Activated T-cell treated with anti-CD3 and anti-CD28 coated beads, Interleukin-2, amount 50 U/mL, for 4 hours (primary cell): ENCODE results near the gene MYOM1. TPM values are rescaled to one million over a fixed set of nuclear protein-coding genes. Genes with fewer than 3 reads are reported as not detected.
"Not testable (repeated sequence)": the region's sequence is repeated elsewhere in the genome, so short reads cannot be mapped to it uniquely, and the experiment has no call there.

Source experiments
- ATAC-seq, 2 donors: fragments of 200-7000 bp; cut with Tn5 transposase; one replicate each; pipeline ENCODE4 v1.10.0; 2021
- DNase-seq: peaks from one replicate; pipeline ENCODE4 v3.0.0-alpha.2; 2020
- H3K27me3 Mint-ChIP-seq: one replicate; pipeline ENCODE4 v1.8.0; 2021; ENCODE audit warnings: low read depth, mixed read lengths
- H3K36me3 Mint-ChIP-seq: one replicate; pipeline ENCODE4 v1.8.0; 2022; ENCODE audit warnings: mixed read lengths; ENCODE audit not compliant: insufficient read depth
- H3K4me1 Mint-ChIP-seq: one replicate; pipeline ENCODE4 v1.8.0; 2021; ENCODE audit warnings: low read depth, mixed read lengths
- H3K4me3 Mint-ChIP-seq: one replicate; pipeline ENCODE4 v1.8.0; 2021; ENCODE audit warnings: mild to moderate bottlenecking, moderate library complexity, mixed read lengths
- H3K9me3 Mint-ChIP-seq: one replicate; pipeline ENCODE4 v1.8.0; 2021; ENCODE audit warnings: mixed read lengths
- total RNA-seq, 3 donors: library from RNA; stranded (reverse); gene quantifications; one replicate each; pipeline ENCODE4 v1.2.1, GENCODE V29; 2021

MYOM1 gene
- total RNA-seq, 3 donors from 2014 or later = 0.16 to 0.42 (median 0.25) TPM

DNA sequence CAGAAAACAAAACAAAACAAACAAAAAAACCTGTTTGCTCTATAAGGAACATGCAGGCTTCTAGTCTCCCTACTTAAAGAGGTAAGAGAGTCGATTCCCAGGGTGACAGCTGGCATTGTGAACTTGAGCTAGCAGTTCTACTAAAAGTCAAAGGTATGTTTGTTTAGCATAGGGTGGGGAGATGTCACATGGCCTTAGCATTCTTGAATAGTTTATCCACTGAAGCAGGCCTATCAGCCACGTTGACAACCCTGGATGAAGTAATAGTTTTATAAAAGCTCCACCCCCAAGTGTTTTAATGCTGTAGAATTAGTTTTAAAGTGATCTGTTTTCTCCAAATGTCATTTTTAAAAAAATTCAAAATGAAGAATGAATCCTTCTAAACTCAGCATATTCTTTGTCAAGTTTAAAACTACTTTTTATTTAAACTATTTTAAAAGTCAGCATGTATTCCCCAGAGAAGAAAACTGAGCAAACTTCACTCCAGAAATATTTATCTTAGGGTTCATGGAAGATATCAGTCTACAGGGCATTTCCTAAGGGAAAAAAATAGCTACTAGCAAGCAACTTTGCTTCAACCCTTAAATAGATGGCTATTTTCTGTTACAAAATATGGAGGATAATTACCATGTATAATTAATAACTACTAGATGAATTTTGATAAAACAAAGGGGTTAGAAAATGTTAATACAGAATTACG is 1.7 kb downstream of the MYOM1 start:
- peaks cover 9% of the 10 kb centered on the region for H3K4me1 Mint-ChIP-seq
- ATAC-seq (no peak), DNase-seq (no peak)
- no peak overlapping the region for H3K4me3 Mint-ChIP-seq
- no peaks in the 10 kb centered on the region for H3K36me3 Mint-ChIP-seq
- H3K9me3 Mint-ChIP-seq = no peaks in the 10 kb centered on the region
- H3K27me3 Mint-ChIP-seq = no peaks in the 10 kb centered on the region

DNA sequence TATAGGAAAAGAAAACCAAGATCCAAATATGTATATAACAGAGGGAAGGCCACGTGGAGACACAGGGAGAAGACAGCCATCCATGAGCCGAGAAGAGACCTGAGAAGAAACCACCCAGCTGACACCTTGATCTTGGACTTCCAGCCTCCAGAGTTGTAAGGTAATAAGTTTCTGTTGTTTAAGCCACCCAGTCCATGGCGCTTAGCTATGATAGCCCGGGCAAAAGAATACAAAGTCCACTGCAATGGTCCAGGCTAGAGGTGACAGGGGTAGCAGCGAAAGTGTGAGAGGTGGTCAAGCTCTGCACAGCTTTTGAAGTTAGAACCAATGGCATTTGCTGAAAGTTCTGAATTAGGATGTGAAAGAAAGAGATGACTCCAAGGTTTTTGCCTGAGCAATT is 2.8 kb downstream of the MYOM1 start:
- Mint-ChIP-seq H3K4me3 (no peak overlapping the region), H3K9me3 (no peaks in the 10 kb centered on the region), H3K36me3 (no peaks in the 10 kb centered on the region), H3K27me3 (no peaks in the 10 kb centered on the region), H3K4me1 (peaks cover 14% of the 10 kb centered on the region)
- DNase-seq (no peak), ATAC-seq (no peak)

DNA sequence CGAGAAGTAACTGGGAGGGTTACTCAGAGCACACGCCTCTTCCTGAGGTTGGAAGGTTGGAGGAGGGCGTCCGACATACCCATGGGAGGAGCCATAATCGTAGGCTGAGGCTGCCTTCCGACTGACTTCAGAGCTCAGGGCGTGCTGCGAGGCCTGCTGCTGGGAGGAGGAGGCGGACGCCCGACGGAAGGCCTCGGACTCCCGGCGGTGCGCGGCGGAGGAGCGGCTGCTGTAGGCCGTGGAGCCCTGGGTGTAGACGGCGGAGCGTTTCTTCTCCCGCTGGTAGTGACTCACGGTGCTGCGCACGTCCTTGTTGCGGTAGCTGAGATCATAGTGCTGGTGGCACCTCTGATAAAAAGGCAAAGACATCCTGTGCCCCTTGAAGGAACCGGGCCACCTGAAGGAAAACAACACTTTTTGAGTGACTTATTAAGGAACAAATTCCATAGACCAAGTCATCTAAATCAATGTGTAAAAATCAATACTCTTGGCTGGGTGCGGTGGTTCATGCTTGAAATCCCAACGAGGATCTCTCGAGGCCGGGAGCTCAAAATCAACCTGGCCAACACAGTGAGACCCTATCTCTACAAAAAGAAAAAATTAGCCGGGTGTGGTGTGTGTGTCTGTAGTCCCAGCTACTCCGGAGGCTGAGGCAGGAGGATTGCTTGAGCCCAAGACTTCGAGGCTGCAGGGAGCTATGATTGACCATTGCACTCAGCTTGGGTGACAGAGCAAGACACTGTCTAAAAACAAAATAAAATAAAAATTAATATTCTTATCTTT is 4.7 kb downstream of the MYOM1 start:
- Mint-ChIP-seq H3K4me3 (no peak overlapping the region), H3K27me3 (no peaks in the 10 kb centered on the region), H3K4me1 (peaks cover 16% of the 10 kb centered on the region), H3K9me3 (no peaks in the 10 kb centered on the region), H3K36me3 (peaks cover 6% of the 10 kb centered on the region)
- no peak for ATAC-seq
- no peak for DNase-seq

GRCh38 chr18:3213300-3214059 is 6.3 kb downstream of the MYOM1 start:
- H3K36me3 Mint-ChIP-seq = peaks cover 9% of the 10 kb centered on the region
- H3K9me3 Mint-ChIP-seq = no peaks in the 10 kb centered on the region
- no peaks in the 10 kb centered on the region for H3K27me3 Mint-ChIP-seq
- no peak overlapping the region for H3K4me3 Mint-ChIP-seq
- DNase-seq (no peak), ATAC-seq (peak; percentile 50 to 65)
- H3K4me1 Mint-ChIP-seq = peaks cover 22% of the 10 kb centered on the region

DNA sequence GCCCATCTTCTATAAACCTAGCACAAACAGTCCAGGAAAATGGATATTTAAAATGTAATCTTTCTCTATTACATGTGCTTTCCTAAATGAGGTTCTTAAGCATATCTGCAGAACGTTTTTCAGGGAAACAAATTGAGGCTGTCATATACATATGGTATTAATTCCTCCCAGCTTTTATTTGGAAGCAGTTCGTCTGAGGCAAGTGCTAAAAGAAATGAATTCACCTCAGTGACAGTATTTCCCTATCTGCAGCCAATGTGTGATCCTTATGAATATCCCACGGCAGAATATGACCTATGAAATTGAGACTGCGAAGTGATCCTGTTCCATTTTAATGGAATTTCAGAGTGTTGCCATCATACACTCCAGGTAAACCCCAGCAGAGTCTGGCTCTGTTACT is 7.1 kb downstream of the MYOM1 start:
- no peaks in the 10 kb centered on the region for H3K9me3 Mint-ChIP-seq
- H3K27me3 Mint-ChIP-seq = no peaks in the 10 kb centered on the region
- peaks cover 22% of the 10 kb centered on the region for H3K4me1 Mint-ChIP-seq
- peaks cover 9% of the 10 kb centered on the region for H3K36me3 Mint-ChIP-seq
- no peak for DNase-seq
- no peak for ATAC-seq
- no peak overlapping the region for H3K4me3 Mint-ChIP-seq

DNA sequence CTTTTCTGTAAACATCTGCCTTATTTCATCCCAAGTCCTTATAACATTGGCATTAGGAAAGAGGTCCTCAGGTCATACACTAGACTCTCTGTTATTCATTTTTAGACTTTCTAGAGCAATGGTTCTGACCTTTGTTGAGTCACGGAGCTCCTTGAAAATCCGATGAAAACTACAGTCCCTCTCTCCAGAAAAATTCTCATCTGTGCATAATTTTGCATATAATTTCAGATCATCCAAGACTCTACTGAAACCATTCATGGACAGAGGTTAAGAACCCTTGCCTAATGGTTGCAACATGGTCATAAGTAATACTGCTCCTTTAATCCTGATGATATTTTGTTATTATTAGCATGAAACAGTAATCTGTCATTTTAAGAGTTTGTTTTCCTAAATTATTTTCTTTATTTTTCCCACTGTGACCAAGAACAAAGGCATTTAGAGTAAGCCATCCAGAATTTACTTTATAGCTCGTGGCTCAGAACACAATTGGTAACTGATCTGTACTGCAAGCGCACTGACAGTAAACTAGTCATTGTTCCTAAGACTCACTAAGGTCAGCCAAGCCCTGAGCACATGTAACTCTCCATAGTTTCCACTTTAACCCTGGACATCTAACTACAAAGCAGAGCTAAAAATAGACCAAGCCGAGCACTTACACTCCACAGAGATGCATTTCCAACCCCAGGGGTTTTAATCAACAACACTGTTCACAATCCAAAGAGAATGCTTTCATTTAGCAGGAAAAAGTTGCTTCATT is 8.4 kb downstream of the MYOM1 start:
- Mint-ChIP-seq H3K36me3 (peaks cover 11% of the 10 kb centered on the region), H3K4me1 (peaks cover 22% of the 10 kb centered on the region), H3K27me3 (no peaks in the 10 kb centered on the region), H3K4me3 (no peak overlapping the region), H3K9me3 (peaks cover 2% of the 10 kb centered on the region)
- ATAC-seq (no peak), DNase-seq (no peak)

- no peak for DNase-seq
- Mint-ChIP-seq H3K36me3 (peaks cover 20% of the 10 kb centered on the region), H3K27me3 (no peaks in the 10 kb centered on the region), H3K4me1 (peaks cover 22% of the 10 kb centered on the region), H3K4me3 (no peak overlapping the region), H3K9me3 (peaks cover 11% of the 10 kb centered on the region)
- peak; percentile 52 to 68 for ATAC-seq
Measured at GRCh38 chr18:3209859-3210569, 9.8 kb downstream of the MYOM1 start.

DNA sequence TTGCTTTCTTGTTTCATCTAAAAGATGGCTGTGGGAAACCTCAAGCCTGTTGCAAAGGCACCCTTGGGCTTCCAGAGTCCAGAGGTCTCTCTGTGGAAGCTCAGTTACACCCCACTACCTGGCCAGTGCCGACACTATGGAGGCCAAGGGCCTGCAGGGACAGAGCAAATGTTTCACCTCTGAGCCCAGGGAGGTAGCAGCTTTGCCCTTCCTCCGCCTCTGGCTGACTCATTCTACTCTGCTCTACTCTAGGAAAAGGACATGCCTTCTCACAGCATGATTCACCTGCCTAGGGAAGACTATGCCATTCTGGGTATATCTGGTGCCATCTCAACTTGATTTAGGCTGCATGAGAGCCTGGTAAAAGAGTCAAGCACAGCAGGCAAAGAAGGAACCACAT is 12.2 kb downstream of the MYOM1 start:
- Mint-ChIP-seq H3K36me3 (peaks cover 24% of the 10 kb centered on the region), H3K4me1 (peaks cover 8% of the 10 kb centered on the region), H3K9me3 (peaks cover 22% of the 10 kb centered on the region), H3K27me3 (no peaks in the 10 kb centered on the region), H3K4me3 (no peak overlapping the region)
- DNase-seq (no peak), ATAC-seq (peak in 1 of 2 donors; percentile 32)

GRCh38 chr18:3205239-3205638 is 14.5 kb downstream of the MYOM1 start:
- Mint-ChIP-seq H3K36me3 (peaks cover 22% of the 10 kb centered on the region), H3K4me3 (no peak overlapping the region), H3K4me1 (peaks cover 8% of the 10 kb centered on the region), H3K9me3 (peaks cover 32% of the 10 kb centered on the region), H3K27me3 (no peaks in the 10 kb centered on the region)
- no peak for DNase-seq
- ATAC-seq = no peak

DNA sequence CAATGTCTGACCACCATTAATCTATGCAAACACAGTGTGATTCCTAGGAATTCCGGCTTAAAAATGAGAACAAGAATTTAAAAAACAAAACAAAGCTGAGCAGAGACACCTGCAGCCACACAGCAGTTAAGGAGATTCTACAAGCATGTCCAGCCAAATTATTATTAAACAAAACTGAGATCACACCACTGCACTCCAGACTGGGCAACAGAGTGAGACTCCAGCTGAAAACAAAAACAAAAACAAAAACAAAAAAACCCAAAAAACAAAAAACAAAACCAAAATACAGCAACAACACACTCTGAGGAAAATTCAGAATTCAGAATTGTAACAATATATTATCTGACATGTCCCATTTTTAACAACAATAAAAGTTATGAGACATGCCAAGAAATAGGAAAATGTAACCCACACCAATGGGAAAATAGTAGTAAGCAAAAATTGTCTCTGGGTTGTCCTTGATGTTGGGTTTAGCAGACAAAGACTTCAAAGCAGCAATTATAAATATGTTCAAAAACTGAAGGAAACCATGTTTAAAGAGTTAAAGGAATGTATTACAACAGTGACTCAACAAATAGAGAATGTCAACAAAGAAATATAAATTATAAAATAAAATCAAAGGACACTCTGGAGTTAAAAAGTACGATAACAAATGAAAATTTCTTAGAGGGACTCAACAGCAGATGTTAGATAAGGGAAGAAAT is 19.7 kb downstream of the MYOM1 start:
- no peaks in the 10 kb centered on the region for H3K27me3 Mint-ChIP-seq
- peaks cover 7% of the 10 kb centered on the region for H3K36me3 Mint-ChIP-seq
- no peak overlapping the region for H3K4me3 Mint-ChIP-seq
- no peak for ATAC-seq
- peaks cover 22% of the 10 kb centered on the region for H3K9me3 Mint-ChIP-seq
- no peak for DNase-seq
- H3K4me1 Mint-ChIP-seq = no peaks in the 10 kb centered on the region

GRCh38 chr18:3198260-3198860 is 21.4 kb downstream of the MYOM1 start:
- H3K36me3 Mint-ChIP-seq, ATAC-seq, DNase-seq, H3K27me3 Mint-ChIP-seq, H3K4me3 Mint-ChIP-seq, H3K4me1 Mint-ChIP-seq: not testable (repeated sequence)
- H3K9me3 Mint-ChIP-seq = peaks cover 16% of the 10 kb centered on the region

- Mint-ChIP-seq H3K27me3 (peaks cover 2% of the 10 kb centered on the region), H3K4me3 (no peak overlapping the region), H3K9me3 (no peaks in the 10 kb centered on the region), H3K4me1 (no peaks in the 10 kb centered on the region), H3K36me3 (peaks cover 4% of the 10 kb centered on the region)
- no peak for DNase-seq
- no peak for ATAC-seq
Measured at GRCh38 chr18:3194947-3195612, 24.7 kb downstream of the MYOM1 start.
